Adrenal gland (tissue), 12 donors: ENCODE measurements around the gene ANTXRL. TPM values are rescaled to one million over a fixed set of nuclear protein-coding genes. Genes with fewer than 3 reads are reported as not detected.

Source experiments
- DNase-seq, 7 donors: peaks; one replicate each; pipeline ENCODE4 v3.0.0-alpha.2; 2019 to 2020
- H3K27ac ChIP-seq, 5 donors: fragments of 200-600 bp; sonication (generic) in 4 of 5; 1 replicate in 3 of 5; 2 replicates in 2 of 5; pipeline versions ENCODE4 v1.5.1 to v1.8.0; 2016 to 2020; ENCODE audit warnings: mild to moderate bottlenecking in 1 of 5
- H3K27me3 ChIP-seq: fragments of 200-600 bp; 2 replicates; pipeline ENCODE4 v1.8.0; 2021
- H3K36me3 ChIP-seq, 2 donors: fragments of 200-600 bp; replicated peaks in 1 of 2; 1 replicate in 1 of 2; 2 replicates in 1 of 2; pipeline versions ENCODE4 v1.5.1 to v1.8.0; 2018 to 2022
- H3K4me1 ChIP-seq, 2 donors: fragments of 200-600 bp; replicated peaks in 1 of 2; 1 replicate in 1 of 2; 2 replicates in 1 of 2; pipeline versions ENCODE4 v1.5.1 to v1.8.0; 2018 to 2021
- H3K4me3 ChIP-seq, 4 donors: fragments of 200-600 bp; sonication (generic) in 3 of 4; one replicate each; pipeline ENCODE4 v1.5.1; 2016 to 2018
- H3K9me3 ChIP-seq, 3 donors: fragments of 200-600 bp; sonication (generic) in 1 of 3; replicated peaks in 1 of 3; 1 replicate in 2 of 3; 2 replicates in 1 of 3; pipeline versions ENCODE4 v1.5.1 to v1.8.0; 2016 to 2021
- CTCF ChIP-seq, 6 experiments: fragments of 450-650 bp in 4 of 6; fragments of 200-600 bp in 2 of 6; sonication (generic) in 1 of 6; IDR thresholded peaks; 1 replicate in 5 of 6; 2 replicates in 1 of 6; pipeline versions ENCODE4 v1.5.1 to v1.8.0; 2016 to 2021; ENCODE audit warnings: antibody characterized with exemption in 6 of 6, mild to moderate bottlenecking in 2 of 6, moderate library complexity in 1 of 6
- POLR2A ChIP-seq, 2 donors: fragments of 450-650 bp; IDR thresholded peaks; one replicate each; pipeline ENCODE4 v1.6.1; 2017; ENCODE audit warnings: antibody characterized with exemption in 2 of 2, mild to moderate bottlenecking in 2 of 2, moderate library complexity in 1 of 2
- WGBS, 4 donors: extraction: QIAGEN DNeasy Blood & Tissue Kit in 2 of 4; methylation state at CpG; one replicate each; pipeline versions ENCODE4 v1.1.5 to v1.1.7; 2013 to 2017; 5-methylcytosine and 5-hydroxymethylcytosine counted together
- intact Hi-C, 2 donors: fragments of 100-400 bp; cut with DNase I; formaldehyde crosslinking; loops; one replicate each; pipeline versions ENCODE4 v1.14.1 to v1.15.0; 2022 to 2023
- polyA plus RNA-seq, 3 donors: library from polyadenylated mRNA; stranded (reverse); fragments of 200-250 nt in 2 of 3; fragments of 350-450 nt in 1 of 3; fragmentation: Illumina TruSeq in 1 of 3; extraction: RNeasy Lipid Tissue Mini Kit (QIAGEN cat#74804) in 1 of 3; gene quantifications; one replicate each; pipeline ENCODE4 v1.2.3, GENCODE V29; 2013 to 2014
- total RNA-seq, 9 donors: library from RNA; depleted of rRNA in 4 of 9; stranded (reverse); fragments of >200 nt in 4 of 9; fragments of 120-200 nt in 1 of 9; fragmentation: NEBNext Ultra II Directional in 1 of 9; extraction: Animal tissue kit (Norgen Biotek cat#: 25700) in 1 of 9; gene quantifications; one replicate each; pipeline versions ENCODE4 v1.1.0 to v1.2.4, GENCODE V29; 2013 to 2023
- donor health status: healthy with polysubstance abuse.
- donor health status: Bipolar disorder and iron deficiency.
- donor health status: DM: yes; HTN: yes; CAD: no.
- donor health status: DM: no; HTN: no; CAD: no.
- donor health status: DM: no; HTN: no; CAD: no.
- donor health status: DM: yes; HTN: yes; CAD: no.

Gene ANTXRL
- total and polyA plus RNA-seq, 12 donors = 0.11 to 1.3 (median 0.43) TPM; not detected in 6

- no peaks in the 10 kb centered on the region for H3K9me3 ChIP-seq
- no peaks in the 10 kb centered on the region for H3K27me3 ChIP-seq
- TF ChIP-seq POLR2A (IDR thresholded peaks at IDR 0.05) (no peak), CTCF (IDR thresholded peaks at IDR 0.05) (no peak)
- DNase-seq = no peak
- H3K27ac ChIP-seq = no peak overlapping the region
- intact Hi-C loops = loop anchor here in 1 of 2 donors (5.0 kb wide), 1 partner anchor 1096 kb away; the partner anchor contains the start of gene ZNF488
- peaks cover 10 to 14% of the 10 kb centered on the region in 2 donors for H3K4me1 ChIP-seq
- H3K36me3 ChIP-seq = no peaks in the 10 kb centered on the region
- 90 to 94% (median 91%) methylated on average over 3 to 5 of the region's 5 CpGs for WGBS, 4 donors
- no peak overlapping the region for H3K4me3 ChIP-seq
Observed at GRCh38 chr10:46285966-46286620, 704 bp upstream of the ANTXRL start.

GRCh38 chr10:46287846-46288477 lies 1.2 kb downstream of the ANTXRL start:
- intact Hi-C loops = loop anchor here in 1 of 2 donors (5.0 kb wide), 1 partner anchor 1094 kb away; the partner anchor contains the start of gene ZNF488
- Histone ChIP-seq H3K4me3 (no peak overlapping the region), H3K27me3 (no peaks in the 10 kb centered on the region), H3K27ac (no peak overlapping the region), H3K4me1 (peaks cover 19 to 21% of the 10 kb centered on the region in 2 donors), H3K36me3 (no peaks in the 10 kb centered on the region), H3K9me3 (no peaks in the 10 kb centered on the region)
- DNase-seq = no peak
- TF ChIP-seq POLR2A (IDR thresholded peaks at IDR 0.05) (no peak), CTCF (IDR thresholded peaks at IDR 0.05) (no peak)
- WGBS, 4 donors = 91 to 98% (median 92%) methylated on average over 6 to 7 of the region's 7 CpGs

- no peak overlapping the region for H3K27ac ChIP-seq
- peaks cover 12 to 21% of the 10 kb centered on the region in 2 donors for H3K4me1 ChIP-seq
- no peaks in the 10 kb centered on the region for H3K27me3 ChIP-seq
- TF ChIP-seq CTCF (IDR thresholded peaks at IDR 0.05) (no peak), POLR2A (IDR thresholded peaks at IDR 0.05) (no peak)
- no peak overlapping the region for H3K4me3 ChIP-seq
- intact Hi-C loops = loop anchor here in 1 of 2 donors (5.0 kb wide), 1 partner anchor 1094 kb away; the partner anchor contains the start of gene ZNF488
- DNase-seq = no peak
- H3K36me3 ChIP-seq = no peaks in the 10 kb centered on the region
- H3K9me3 ChIP-seq = no peaks in the 10 kb centered on the region
- WGBS, 4 donors = 87 to 95% (median 93%) methylated on average over 3 to 6 of the region's 6 CpGs
Observed at GRCh38 chr10:46288601-46289206, 1.9 kb downstream of the ANTXRL start.

GRCh38 chr10:46289209-46289810 lies 2.5 kb downstream of the ANTXRL start:
- Histone ChIP-seq H3K36me3 (no peaks in the 10 kb centered on the region), H3K27ac (no peak overlapping the region), H3K9me3 (no peaks in the 10 kb centered on the region), H3K4me1 (peaks cover 9 to 18% of the 10 kb centered on the region in 2 donors), H3K27me3 (no peaks in the 10 kb centered on the region), H3K4me3 (no peak overlapping the region)
- intact Hi-C loops = loop anchor here in 1 of 2 donors (5.0 kb wide), 1 partner anchor 1093 kb away; the partner anchor contains the start of gene ZNF488
- WGBS, 4 donors = 85 to 93% (median 89%) methylated on average over 7 of the region's 7 CpGs
- no peak for TF ChIP-seq CTCF (IDR thresholded peaks at IDR 0.05)
- no peak for TF ChIP-seq POLR2A (IDR thresholded peaks at IDR 0.05)
- no peak for DNase-seq
